Subcutaneous adipose tissue (tissue), 4 donors: ENCODE data around the gene CHRM5. TPM values are rescaled to one million over a fixed set of nuclear protein-coding genes. Genes with fewer than 3 reads are reported as not detected.

Source experiments
- CTCF ChIP-seq: fragments of 450-650 bp; IDR thresholded peaks from one replicate; pipeline ENCODE4 v1.5.1; 2016; ENCODE audit warnings: low read depth, mild to moderate bottlenecking, control low read depth, antibody characterized with exemption, moderate library complexity
- total RNA-seq, 4 donors: library from RNA; depleted of rRNA; stranded (reverse); fragments of >200 nt; gene quantifications; one replicate each; pipeline ENCODE4 v1.1.0, GENCODE V29; 2016

CHRM5 gene
- total RNA-seq, 4 donors from 2014 or later: not detected

- no peak for TF ChIP-seq CTCF
Measured at GRCh38 chr15:34070003-34070402, 101.7 kb downstream of the CHRM5 start.

- no peak for TF ChIP-seq CTCF
Measured at GRCh38 chr15:34076785-34077184, 108.5 kb downstream of the CHRM5 start.

GRCh38 chr15:34078900-34079299, 110.6 kb downstream of the CHRM5 start:
- TF ChIP-seq CTCF: no peak

- TF ChIP-seq CTCF: no peak
Measured at GRCh38 chr15:34079904-34080303, 111.6 kb downstream of the CHRM5 start.

- TF ChIP-seq CTCF: no peak
Measured at GRCh38 chr15:34084086-34084485, 115.8 kb downstream of the CHRM5 start.

- no peak for TF ChIP-seq CTCF
Measured at GRCh38 chr15:34085746-34086145, 117.4 kb downstream of the CHRM5 start.

GRCh38 chr15:34099914-34100313, 131.6 kb downstream of the CHRM5 start:
- no peak for TF ChIP-seq CTCF
